ENCODE measurements around the gene LRRC28.

LRRC28 gene

GRCh38 chr15:99306694-99307338 lies 55.5 kb downstream of the LRRC28 start (continued):
- no peak for TF ChIP-seq SETDB1 (IDR thresholded peaks at IDR 0.05; ENCODE audit: insufficient read length, low read length)
- TF ChIP-seq OVOL3 (tag by site-specific recombination; IDR thresholded peaks at IDR 0.05), result 0 out of 2 replicates have a peak, but pooled peaks have one; percentile 51
- no peak for TF ChIP-seq ZNF112 (tag by site-specific recombination; IDR thresholded peaks at IDR 0.05)
- TF ChIP-seq FEZF1 (tag by site-specific recombination; IDR thresholded peaks at IDR 0.05), result peak; percentile 60
- no peak for TF ChIP-seq ZNF37A (tag by site-specific recombination; IDR thresholded peaks at IDR 0.05)
- no peak for TF ChIP-seq ZNF621 (tag by site-specific recombination; IDR thresholded peaks at IDR 0.05)
- TF ChIP-seq, protein P1, sequence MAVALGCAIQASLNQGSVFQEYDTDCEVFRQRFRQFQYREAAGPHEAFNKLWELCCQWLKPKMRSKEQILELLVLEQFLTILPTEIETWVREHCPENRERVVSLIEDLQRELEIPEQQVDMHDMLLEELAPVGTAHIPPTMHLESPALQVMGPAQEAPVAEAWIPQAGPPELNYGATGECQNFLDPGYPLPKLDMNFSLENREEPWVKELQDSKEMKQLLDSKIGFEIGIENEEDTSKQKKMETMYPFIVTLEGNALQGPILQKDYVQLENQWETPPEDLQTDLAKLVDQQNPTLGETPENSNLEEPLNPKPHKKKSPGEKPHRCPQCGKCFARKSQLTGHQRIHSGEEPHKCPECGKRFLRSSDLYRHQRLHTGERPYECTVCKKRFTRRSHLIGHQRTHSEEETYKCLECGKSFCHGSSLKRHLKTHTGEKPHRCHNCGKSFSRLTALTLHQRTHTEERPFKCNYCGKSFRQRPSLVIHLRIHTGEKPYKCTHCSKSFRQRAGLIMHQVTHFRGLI (tag by site-specific recombination; IDR thresholded peaks at IDR 0.05), result no peak
- peak; percentile 64 for TF ChIP-seq PATZ1 (tag by site-specific recombination; IDR thresholded peaks at IDR 0.05)
- peak; percentile 23; the same call in 1 of the 2 replicates for TF ChIP-seq ZXDB (tag by site-specific recombination; IDR thresholded peaks at IDR 0.05)
- no peak for TF ChIP-seq ZNF221 (tag by site-specific recombination; IDR thresholded peaks at IDR 0.05; ENCODE audit: borderline replicate concordance)
- TF ChIP-seq ZNF514 (tag by site-specific recombination; IDR thresholded peaks at IDR 0.05), result no peak
- TF ChIP-seq BCL6B (tag by site-specific recombination; IDR thresholded peaks at IDR 0.05), result no peak
- peak; percentile 69 for TF ChIP-seq ZNF596 (tag by site-specific recombination; IDR thresholded peaks at IDR 0.05)
- no peak for TF ChIP-seq ZNF624 (tag by site-specific recombination; IDR thresholded peaks at IDR 0.05)
- TF ChIP-seq TRIM28 (IDR thresholded peaks at IDR 0.05; ENCODE audit: borderline replicate concordance, low read length), result peak; percentile 50; the same call in 1 of the 2 replicates
- TF ChIP-seq YY2 (tag by site-specific recombination; IDR thresholded peaks at IDR 0.05), result no peak
- TF ChIP-seq, protein P2, sequence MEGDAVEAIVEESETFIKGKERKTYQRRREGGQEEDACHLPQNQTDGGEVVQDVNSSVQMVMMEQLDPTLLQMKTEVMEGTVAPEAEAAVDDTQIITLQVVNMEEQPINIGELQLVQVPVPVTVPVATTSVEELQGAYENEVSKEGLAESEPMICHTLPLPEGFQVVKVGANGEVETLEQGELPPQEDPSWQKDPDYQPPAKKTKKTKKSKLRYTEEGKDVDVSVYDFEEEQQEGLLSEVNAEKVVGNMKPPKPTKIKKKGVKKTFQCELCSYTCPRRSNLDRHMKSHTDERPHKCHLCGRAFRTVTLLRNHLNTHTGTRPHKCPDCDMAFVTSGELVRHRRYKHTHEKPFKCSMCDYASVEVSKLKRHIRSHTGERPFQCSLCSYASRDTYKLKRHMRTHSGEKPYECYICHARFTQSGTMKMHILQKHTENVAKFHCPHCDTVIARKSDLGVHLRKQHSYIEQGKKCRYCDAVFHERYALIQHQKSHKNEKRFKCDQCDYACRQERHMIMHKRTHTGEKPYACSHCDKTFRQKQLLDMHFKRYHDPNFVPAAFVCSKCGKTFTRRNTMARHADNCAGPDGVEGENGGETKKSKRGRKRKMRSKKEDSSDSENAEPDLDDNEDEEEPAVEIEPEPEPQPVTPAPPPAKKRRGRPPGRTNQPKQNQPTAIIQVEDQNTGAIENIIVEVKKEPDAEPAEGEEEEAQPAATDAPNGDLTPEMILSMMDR (tag by site-specific recombination; IDR thresholded peaks at IDR 0.05), result no peak
- TF ChIP-seq, protein P3, sequence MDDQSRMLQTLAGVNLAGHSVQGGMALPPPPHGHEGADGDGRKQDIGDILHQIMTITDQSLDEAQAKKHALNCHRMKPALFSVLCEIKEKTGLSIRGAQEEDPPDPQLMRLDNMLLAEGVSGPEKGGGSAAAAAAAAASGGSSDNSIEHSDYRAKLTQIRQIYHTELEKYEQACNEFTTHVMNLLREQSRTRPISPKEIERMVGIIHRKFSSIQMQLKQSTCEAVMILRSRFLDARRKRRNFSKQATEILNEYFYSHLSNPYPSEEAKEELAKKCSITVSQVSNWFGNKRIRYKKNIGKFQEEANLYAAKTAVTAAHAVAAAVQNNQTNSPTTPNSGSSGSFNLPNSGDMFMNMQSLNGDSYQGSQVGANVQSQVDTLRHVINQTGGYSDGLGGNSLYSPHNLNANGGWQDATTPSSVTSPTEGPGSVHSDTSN (CRISPR knock-in tag; IDR thresholded peaks at IDR 0.05), result no peak
- TF ChIP-seq, protein P4, sequence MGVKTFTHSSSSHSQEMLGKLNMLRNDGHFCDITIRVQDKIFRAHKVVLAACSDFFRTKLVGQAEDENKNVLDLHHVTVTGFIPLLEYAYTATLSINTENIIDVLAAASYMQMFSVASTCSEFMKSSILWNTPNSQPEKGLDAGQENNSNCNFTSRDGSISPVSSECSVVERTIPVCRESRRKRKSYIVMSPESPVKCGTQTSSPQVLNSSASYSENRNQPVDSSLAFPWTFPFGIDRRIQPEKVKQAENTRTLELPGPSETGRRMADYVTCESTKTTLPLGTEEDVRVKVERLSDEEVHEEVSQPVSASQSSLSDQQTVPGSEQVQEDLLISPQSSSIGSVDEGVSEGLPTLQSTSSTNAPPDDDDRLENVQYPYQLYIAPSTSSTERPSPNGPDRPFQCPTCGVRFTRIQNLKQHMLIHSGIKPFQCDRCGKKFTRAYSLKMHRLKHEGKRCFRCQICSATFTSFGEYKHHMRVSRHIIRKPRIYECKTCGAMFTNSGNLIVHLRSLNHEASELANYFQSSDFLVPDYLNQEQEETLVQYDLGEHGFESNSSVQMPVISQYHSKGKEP (tag by site-specific recombination; IDR thresholded peaks at IDR 0.05), result peak; percentile 20; the same call in 1 of the 2 replicates
- peak; percentile 94 for TF ChIP-seq ZNF335 (tag by site-specific recombination; conservative IDR thresholded peaks at IDR 0.05)
- TF ChIP-seq ZNF311 (tag by site-specific recombination; IDR thresholded peaks at IDR 0.05; ENCODE audit: borderline replicate concordance), result no peak
